ENCODE results near the gene RNU6-7.

Gene RNU6-7

DNA sequence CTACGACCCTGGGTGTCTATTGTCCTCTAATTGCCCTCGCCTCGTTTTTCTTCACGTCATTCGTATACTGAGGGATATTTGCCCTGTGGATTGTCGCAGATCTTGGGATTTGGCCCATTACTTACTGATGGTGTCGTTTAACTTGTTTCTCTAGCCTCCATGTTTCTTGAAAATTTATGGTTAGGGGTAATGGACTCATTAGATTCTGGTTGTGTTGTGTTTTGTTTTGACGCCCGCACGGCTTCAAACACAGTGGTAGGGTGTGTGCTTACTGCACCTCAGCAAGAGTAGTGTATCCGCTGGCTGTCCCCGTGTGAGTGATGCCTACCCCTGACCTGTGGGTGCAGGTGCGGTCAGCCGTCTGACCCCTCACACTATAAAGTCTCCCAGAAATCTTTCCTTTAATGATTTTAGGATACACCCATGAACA lies 2.1 kb downstream of the RNU6-7 start:
- peak in 9 of 58 donors; percentile 1 to 38 (median 6) for DNase-seq

DNA sequence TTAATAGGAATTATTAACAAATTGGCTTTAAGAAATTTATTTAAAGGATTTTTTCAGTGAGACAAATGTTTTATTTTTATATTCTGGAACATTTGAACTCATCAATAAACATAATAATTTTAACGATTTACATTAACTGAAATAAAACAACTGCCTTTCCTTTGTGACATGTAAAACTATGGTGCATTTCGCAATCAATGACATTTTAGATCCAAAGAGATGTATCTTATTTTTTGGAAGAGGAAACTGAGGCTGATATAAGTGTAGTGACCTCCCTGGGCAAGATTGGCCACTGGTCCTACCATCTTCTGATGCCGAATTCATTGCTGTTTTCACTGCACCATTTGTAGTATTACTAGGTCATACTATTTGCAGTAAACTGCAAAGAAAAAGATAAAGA lies 3.7 kb downstream of the RNU6-7 start:
- DNase-seq: no peak

GRCh38 chr14:32205984-32206383 lies 4.1 kb downstream of the RNU6-7 start:
- no peak for DNase-seq

GRCh38 chr14:32206552-32206951 lies 4.7 kb downstream of the RNU6-7 start:
- no peak for DNase-seq

GRCh38 chr14:32208490-32208889 lies 6.6 kb downstream of the RNU6-7 start:
- DNase-seq: no peak

- no peak for DNase-seq
These were observed 7.6 kb downstream of the RNU6-7 start for GRCh38 chr14:32209471-32209870.

DNA sequence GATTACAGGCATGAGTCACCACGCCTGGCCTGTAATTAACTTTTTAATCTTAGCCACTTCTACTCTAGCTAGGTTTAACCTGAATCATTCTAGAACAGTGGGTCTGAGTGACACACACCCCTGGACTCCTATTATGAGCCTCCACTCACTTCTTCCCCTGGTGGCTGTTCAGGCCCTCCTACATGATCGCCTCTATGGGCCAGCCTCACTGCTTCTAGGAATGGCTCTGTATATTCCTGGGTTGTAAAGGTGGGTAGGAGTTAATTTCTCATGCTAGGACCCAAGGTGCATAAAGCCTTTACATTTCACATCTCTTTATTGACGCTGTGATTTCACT lies 9.2 kb downstream of the RNU6-7 start:
- DNase-seq: no peak

GRCh38 chr14:32212833-32213232 lies 11.0 kb downstream of the RNU6-7 start:
- no peak for DNase-seq

DNA sequence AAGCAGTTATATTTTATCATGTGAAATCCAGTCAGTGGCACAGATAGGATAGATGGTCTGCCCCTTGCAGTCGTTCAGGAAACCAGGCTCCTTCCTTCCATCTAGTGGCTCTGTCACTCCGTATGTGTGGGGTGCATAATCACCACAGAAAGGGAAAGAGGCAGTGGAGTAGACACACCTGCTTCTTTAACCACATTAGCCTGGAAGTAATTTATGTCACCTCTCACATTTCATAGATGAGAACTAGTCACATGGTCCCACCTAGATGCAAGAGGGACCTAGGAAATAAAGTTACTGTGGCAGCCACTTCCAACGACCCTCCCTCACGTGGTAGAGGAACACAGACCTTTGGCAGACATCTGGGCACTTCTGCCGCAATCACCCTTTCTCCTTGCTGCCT lies 15.5 kb downstream of the RNU6-7 start:
- no peak for DNase-seq

- DNase-seq: peak in 18 of 58 donors; percentile 3 to 39 (median 12)
These were observed 23.0 kb downstream of the RNU6-7 start for GRCh38 chr14:32224737-32225377.

GRCh38 chr14:32225378-32225920 lies 23.6 kb downstream of the RNU6-7 start:
- no peak for DNase-seq

DNA sequence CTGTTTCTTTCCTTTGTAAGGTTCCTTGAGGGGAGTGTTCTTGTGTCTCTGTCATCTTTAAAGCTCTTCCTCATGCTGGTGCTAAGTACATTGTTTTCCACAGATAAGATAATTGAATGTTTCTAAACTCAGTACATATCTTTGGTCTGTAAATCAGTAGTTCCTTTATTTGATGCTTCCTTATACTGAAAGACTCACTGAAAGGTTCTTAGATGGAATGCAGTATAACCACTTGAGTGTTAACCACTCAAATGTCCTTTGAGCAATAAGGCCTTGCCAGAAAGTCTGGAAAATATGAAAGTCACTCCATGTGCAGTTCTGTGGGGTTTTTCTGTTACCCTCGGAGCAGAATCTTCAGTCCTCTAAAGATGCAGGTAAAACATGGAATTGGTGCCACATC lies 24.2 kb downstream of the RNU6-7 start:
- DNase-seq: no peak

GRCh38 chr14:32230181-32230580 lies 28.3 kb downstream of the RNU6-7 start:
- no peak for DNase-seq

DNA sequence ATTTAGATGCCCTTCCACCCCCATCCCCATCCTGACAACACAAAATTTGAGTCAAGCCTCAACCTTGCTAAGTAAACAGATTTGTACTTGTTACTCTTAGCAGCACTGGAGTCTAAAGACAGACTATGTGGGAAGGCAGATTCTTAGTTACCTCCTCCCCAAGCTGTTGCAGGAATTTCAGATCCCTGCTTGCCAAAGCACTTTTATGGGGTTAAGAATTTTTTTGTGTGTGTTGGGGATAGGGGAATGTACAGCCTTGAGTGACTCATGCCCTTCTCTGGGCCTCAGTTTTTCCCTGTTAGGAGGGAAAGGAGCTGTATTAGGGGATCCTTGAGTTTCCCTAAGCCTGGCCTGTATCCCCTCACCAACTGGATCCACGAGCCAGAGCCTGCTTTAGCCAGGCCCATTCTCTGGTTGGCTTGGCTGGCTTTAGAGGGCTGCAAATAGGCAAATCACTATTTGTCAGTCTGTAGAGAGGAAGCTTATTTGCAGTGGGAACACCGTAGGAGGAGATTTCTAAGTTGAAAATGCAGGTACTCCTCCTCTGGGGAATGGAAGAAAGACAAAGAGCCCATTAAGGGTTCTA lies 28.9 kb downstream of the RNU6-7 start:
- DNase-seq: peak in 5 of 58 donors; percentile 0 to 42 (median 18)

DNA sequence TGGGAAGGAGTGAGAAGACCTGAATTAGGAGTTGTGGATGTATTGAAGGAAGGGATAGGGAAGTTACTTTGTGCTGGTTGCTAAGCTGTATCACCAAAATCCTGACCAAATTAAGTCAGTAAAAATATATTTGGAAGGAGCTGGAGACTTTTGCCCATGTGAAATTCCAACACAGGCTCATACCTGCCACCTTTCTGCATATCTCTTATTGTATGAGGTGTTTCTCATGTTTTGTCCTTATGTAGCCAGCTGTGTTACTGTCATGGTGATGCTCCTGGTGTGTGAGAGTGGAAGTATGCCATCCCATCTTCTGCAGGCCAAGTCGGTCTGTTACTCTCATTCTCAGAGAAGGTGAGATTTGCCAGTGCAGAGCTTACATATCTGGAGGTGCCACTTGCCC lies 30.6 kb downstream of the RNU6-7 start:
- DNase-seq: no peak

- DNase-seq: no peak
These were observed 31.4 kb downstream of the RNU6-7 start for GRCh38 chr14:32233260-32233659.

DNA sequence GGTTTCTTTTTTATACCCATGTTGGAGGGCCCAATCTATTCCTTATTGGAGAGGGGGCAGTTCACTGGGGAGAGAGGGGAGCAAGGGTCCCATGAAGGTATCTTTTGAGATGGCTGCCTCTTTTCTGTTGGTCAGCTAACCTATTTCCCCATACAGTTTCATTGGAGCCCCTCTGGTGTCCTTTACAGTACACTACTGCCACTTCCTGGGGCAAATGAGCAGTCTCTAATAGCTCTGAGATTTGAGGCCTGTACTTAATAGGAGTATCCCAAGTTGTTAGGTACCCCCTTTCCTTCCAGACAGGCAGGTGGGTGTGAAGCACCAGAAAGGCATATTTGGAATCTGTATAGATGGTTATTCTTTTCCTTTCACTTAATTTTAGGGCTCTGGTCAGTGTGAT lies 42.6 kb downstream of the RNU6-7 start:
- no peak for DNase-seq

DNA sequence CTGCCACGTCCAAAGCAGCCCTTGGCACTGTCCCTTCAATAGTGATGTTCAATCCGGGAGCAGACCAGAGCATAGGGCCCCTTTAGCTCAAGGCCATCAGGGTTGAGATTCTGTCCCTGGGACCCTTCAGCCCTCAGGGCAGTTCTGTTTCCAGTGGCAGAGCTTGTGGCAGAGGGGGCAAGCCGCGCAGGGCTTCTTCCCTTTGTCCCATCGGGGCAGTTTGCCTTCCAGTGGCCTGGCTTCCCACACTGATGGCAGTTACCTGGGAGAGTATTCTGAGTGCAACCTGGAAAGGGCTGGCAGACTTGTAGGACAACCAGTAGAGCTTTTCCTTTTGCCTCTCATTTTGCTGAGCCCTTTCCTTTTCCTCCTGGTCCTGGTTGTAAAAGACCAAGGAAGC lies 44.9 kb downstream of the RNU6-7 start:
- DNase-seq: no peak

DNA sequence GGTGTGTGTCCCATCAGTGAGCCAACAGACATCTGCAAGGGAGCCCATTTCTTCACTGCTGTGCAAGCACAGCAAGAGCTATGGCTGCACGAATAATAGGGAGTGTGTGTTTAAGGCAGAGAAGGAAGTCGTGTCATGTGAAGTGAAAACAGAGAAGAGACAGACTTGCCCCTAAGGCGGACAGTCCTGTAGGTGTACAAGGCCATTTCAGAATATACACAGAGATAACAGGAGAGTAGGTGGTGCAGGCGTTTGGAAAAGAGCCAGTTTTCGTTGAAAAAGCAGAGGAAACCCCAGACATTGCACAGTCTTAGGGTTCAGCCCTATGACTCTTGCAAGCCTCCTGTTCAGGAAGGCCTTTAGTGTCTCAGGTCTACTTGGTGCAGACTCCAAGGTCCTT lies 47.5 kb downstream of the RNU6-7 start:
- DNase-seq: no peak

- DNase-seq: no peak
These were observed 47.9 kb downstream of the RNU6-7 start for GRCh38 chr14:32249780-32250179.

- no peak for DNase-seq
These were observed 48.8 kb downstream of the RNU6-7 start for GRCh38 chr14:32250681-32251080.

DNA sequence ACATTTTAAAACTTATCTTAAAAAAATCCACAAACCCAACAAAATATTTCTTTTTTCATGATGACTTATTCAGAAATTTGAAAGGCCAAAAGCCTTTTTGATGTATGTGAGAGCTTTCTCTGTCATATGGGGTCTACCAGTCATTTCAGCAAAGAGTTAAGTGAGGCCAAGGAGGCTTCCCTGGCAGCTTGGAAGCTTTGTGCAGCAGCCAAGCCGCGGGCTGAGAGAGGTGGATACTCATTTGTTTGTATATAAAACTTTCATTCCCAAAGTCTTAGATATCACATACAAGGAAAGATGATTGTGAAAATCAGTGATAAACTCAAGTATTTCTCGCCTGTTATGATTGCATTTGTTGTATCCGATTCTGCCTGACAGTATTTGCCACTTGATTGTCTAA lies 49.7 kb downstream of the RNU6-7 start:
- DNase-seq: no peak

Measured in anterior cingulate cortex (tissue), 58 donors.